ENCODE data around the gene TFDP3.

- no peak for TF ChIP-seq CTCF (IDR thresholded peaks at IDR 0.05)
- TF ChIP-seq ZFX (IDR thresholded peaks at IDR 0.05; ENCODE audit: borderline replicate concordance) = no peak
Measured at GRCh38 chrX:133215017-133215416, 3.1 kb downstream of the TFDP3 start.

All from 22Rv1 (cell line).